IPS-15b (cell line): ENCODE data around the gene GPX4.

Experiments
- H3K27me3 ChIP-seq: one replicate; pipeline ENCODE4 v1.6.1; 2013; ENCODE audit warnings: low read length; ENCODE audit not compliant: control insufficient read depth, insufficient read depth
- H3K36me3 ChIP-seq: one replicate; pipeline ENCODE4 v1.6.1; 2013; ENCODE audit warnings: low read length; ENCODE audit not compliant: control insufficient read depth, insufficient read depth
- H3K4me1 ChIP-seq: one replicate; pipeline ENCODE4 v1.6.1; 2013; ENCODE audit warnings: mild to moderate bottlenecking, low read length; ENCODE audit not compliant: control insufficient read depth, insufficient read depth
- H3K4me3 ChIP-seq: one replicate; pipeline ENCODE4 v1.5.1; 2013; ENCODE audit warnings: low read depth, low read length
- H3K9ac ChIP-seq: one replicate; pipeline ENCODE4 v1.6.1; 2013; ENCODE audit warnings: low read depth, mild to moderate bottlenecking, low read length
- H3K9me3 ChIP-seq: one replicate; pipeline ENCODE4 v1.6.1; 2013; ENCODE audit warnings: mild to moderate bottlenecking, low read length; ENCODE audit not compliant: control insufficient read depth, insufficient read depth

The GPX4 gene

DNA sequence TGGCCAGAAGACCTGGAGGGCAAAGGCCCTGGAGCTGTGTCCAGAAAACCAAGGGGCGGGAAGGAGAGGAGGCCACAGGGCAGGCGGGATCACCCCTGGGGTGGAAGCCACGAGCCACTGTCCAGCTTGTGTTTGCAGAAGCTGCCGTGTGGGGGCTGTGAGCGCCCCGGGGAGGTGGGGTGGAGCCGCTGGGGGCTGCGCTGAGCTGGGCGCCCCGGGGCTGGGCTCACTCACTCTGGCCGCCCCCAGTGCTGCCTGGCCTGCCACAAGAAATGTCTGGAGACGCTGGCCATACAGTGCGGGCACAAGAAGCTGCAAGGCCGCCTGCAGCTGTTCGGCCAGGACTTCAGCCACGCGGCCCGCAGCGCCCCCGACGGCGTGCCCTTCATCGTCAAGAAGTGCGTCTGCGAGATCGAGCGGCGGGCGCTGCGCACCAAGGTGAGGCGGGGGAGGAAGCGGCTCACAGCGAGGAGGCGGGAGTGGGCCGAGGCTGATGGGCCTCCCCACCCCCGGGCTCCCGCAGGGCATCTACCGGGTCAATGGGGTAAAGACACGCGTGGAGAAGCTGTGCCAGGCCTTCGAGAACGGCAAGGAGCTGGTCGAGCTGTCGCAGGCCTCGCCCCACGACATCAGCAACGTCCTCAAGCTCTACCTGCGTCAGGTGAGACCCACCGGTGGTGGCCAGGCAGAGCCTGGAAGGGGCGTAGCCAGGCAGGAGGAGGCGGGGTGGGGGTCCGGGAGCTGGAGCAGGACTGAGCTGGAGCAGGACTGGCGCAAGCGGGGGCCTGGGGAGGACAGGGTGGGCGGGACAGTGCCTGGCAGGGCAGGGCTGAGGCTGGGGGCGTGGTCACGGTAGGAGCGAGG lies 22.3 kb upstream of the GPX4 start:
- Histone ChIP-seq H3K9me3 (no peaks in the 10 kb centered on the region), H3K27me3 (no peaks in the 10 kb centered on the region), H3K4me3 (peak overlapping the region; percentile 32), H3K36me3 (peaks cover 50% of the 10 kb centered on the region), H3K4me1 (no peaks in the 10 kb centered on the region), H3K9ac (no peak overlapping the region)

DNA sequence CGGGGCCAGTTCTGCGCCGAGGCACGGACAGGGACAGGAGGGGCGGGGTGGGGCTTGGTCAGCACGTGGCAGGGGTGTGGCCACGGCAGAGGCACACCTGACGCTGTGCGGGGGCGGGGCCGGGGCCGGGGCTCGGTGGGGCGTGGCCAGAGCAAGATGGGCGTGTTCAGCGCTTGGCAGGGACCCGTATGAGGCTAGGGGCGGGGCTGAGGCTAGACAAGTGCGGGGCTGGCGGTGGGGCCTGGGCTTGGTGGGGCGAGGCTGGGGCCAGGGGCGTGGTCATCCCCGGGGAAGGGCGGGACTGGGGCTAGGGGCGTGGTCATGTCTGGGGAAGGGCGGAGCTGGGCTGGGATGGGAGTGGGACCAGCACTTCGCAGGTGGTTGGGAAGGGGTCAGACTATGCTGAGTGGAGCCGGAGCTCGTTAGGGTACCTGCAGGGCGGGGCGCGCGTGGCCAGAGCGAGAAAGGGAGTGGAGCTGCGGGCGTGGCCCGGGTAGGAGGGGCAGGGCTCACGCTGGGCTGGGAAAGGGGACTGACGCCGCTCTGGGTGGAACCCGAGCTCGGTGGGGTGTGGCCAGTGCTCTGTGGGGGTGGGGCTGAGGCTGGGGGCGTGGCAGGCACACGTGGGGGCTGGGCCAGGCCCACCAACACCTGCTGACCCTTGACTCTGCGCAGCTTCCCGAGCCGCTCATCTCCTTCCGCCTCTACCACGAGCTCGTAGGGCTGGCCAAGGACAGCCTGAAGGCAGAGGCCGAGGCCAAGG lies 21.4 kb upstream of the GPX4 start:
- Histone ChIP-seq H3K36me3 (peaks cover 56% of the 10 kb centered on the region), H3K4me3 (peak overlapping the region; percentile 55), H3K4me1 (no peaks in the 10 kb centered on the region), H3K9me3 (no peaks in the 10 kb centered on the region), H3K27me3 (no peaks in the 10 kb centered on the region), H3K9ac (peak overlapping the region; percentile 47)

DNA sequence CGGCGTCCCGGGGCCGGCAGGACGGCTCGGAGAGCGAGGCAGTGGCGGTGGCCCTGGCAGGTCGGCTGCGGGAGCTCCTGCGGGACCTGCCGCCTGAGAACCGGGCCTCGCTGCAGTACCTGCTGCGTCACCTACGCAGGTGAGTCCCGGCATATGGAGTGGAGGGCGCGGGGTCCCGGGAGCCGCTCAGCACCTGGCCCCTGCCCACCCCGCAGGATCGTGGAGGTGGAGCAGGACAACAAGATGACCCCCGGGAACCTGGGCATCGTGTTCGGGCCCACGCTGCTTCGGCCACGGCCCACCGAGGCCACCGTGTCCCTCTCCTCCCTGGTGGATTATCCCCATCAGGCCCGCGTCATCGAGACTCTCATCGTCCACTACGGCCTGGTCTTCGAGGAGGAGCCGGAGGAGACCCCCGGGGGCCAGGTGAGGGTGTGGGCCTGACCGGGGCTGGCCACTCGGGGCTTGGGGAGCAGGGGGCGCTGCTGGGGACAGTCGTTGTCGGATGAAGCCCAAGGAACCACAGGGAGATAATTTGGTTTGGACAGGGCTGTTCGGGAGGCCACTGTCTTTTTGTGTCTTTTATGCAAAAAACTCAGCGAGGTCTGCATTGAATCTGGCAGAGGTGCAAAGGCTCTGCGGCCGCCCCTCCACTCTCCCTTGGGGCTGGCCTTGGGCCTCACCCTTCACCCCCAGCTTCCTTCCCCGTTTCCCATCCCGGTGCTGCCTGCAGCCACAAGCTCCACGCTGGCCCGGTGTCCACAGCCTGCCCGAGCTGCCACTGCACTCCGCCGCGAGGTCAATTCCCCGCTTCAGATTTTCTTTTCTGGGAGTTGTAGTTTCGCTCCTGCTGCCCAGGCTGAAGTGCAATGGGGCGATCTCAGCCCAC lies 20.6 kb upstream of the GPX4 start:
- Histone ChIP-seq H3K4me1 (no peaks in the 10 kb centered on the region), H3K9me3 (no peaks in the 10 kb centered on the region), H3K27me3 (no peaks in the 10 kb centered on the region), H3K4me3 (peak overlapping the region; percentile 43), H3K36me3 (peaks cover 61% of the 10 kb centered on the region), H3K9ac (peak overlapping the region; percentile 47)

DNA sequence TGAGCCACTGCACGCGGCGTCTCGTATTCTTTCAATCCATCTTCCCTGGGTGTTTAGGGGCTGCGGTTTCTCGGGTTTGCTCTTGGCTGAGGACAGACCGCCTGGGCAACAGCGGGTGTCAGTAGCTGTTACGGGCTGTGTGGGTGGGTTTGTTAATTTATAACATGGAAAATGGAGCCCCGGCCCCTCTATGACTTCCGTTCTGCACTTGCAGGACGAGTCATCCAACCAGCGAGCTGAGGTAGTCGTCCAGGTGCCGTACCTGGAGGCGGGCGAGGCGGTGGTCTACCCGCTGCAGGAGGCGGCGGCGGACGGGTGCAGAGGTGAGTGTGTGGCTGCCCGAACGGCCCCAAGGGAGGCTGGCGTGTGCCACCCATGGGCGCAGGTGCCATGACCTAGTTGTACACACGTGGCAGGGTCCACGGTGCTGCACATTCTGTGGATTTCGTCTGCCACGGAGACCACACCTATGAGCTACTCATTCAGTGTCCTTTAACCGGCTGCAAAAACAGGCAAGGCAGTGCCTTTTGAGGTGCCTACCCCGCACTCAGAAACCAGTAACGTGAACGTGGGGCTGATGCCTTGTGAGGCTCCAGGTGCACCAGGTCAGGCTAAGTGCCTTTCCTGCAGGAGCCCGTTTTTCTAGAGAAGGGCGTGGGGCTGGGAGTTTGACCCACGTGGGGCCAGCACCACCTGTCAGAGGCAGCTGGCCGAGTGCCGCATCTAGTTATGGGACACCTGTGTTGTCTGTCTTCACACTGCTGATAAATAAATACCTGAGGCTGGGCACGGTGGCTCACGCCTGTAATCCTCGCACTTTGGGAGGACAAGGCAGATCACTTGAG lies 19.5 kb upstream of the GPX4 start:
- H3K27me3 ChIP-seq: no peaks in the 10 kb centered on the region
- no peaks in the 10 kb centered on the region for H3K4me1 ChIP-seq
- H3K9me3 ChIP-seq: no peaks in the 10 kb centered on the region
- no peak overlapping the region for H3K9ac ChIP-seq
- no peak overlapping the region for H3K4me3 ChIP-seq
- peaks cover 71% of the 10 kb centered on the region for H3K36me3 ChIP-seq

DNA sequence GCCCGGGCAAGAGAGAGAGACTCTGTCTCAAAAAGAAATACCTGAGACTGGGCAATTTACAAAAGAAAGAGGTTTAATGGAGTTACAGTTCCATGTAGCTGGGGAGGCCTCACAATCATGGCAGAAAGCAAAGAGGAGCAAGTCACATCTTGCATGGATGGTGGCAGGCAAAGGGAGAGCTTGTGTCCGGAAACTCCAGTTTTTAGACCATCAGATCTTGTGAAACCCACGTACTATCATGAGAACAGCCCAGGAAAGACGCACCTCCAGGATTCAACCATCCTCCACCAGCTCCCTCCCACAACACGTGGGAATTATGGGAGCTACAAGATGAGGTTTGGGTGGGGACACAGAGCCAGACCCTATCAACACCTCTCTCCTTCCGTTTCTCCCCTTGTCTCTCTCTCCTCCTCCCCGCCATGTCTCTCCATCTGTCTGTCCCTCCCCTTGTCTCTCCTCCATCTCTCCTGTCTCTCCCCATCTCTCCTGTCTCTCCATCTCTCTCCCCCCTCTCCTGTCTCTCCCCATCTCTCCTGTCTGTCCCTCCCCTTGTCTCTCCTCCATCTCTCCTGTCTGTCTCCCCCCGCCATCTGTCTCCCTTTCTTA lies 18.6 kb upstream of the GPX4 start:
- H3K4me1 ChIP-seq: no peaks in the 10 kb centered on the region

DNA sequence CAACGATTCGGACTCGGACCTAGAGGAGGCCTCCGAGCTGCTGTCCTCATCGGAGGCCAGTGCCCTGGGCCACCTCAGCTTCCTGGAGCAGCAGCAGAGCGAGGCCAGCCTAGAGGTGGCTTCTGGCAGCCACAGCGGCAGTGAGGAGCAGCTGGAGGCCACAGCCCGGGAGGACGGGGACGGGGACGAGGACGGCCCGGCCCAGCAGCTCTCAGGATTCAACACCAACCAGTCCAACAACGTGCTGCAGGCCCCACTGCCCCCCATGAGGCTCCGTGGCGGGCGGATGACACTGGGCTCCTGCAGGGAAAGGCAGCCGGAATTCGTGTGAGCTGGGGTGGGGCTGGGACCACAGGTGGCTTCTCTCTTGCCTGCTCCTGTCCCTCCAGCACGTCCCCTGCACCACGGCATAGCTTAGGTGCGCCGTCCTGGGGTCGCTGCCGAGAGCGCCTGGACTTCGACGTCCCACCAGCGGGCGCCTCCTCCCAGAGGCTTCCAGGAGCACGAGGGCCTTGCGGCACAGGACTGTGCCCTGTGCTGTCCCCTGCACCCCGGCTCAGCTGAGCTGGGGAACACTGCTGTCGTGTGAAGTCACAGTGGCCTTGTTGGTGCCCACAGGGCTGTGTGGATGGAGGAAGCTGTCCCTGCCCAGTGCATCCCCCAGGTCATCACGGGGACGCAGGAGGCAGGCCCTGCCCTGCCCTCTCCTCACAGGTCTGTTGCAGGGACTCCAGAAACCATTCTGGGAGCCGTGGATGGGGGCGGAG lies 17.9 kb upstream of the GPX4 start:
- Histone ChIP-seq H3K36me3 (peaks cover 67% of the 10 kb centered on the region), H3K9ac (no peak overlapping the region)

More for the DNA sequence above, 18.6 kb upstream of the GPX4 start:
- Histone ChIP-seq H3K36me3 (peaks cover 70% of the 10 kb centered on the region), H3K4me3 (no peak overlapping the region), H3K9me3 (no peaks in the 10 kb centered on the region), H3K9ac (no peak overlapping the region), H3K27me3 (no peaks in the 10 kb centered on the region)

DNA sequence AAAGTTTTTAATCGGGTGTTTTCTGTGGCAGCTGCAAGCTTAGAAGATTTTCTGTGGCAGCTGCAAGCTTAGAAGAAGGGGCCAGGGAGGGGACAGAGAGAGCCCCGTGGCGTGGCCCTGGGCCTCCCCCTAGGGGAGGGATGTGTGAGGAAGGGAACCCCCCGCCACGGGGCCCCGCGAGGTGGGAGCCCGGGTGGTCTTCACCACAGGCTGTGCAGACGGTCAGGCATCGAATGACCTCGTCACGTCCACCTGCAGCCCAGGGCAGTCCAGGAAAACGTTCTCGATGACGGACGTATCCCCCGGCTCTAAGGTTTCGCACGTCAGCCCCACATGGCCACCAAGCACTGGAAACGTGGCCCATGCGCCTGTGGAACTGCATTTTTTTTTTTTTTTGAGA lies 17.2 kb upstream of the GPX4 start:
- Histone ChIP-seq H3K4me1 (no peaks in the 10 kb centered on the region), H3K27me3 (no peaks in the 10 kb centered on the region), H3K36me3 (peaks cover 69% of the 10 kb centered on the region), H3K9me3 (no peaks in the 10 kb centered on the region), H3K4me3 (no peak overlapping the region), H3K9ac (no peak overlapping the region)

More for the DNA sequence above, 17.9 kb upstream of the GPX4 start:
- Histone ChIP-seq H3K9me3 (no peaks in the 10 kb centered on the region), H3K4me1 (no peaks in the 10 kb centered on the region), H3K27me3 (no peaks in the 10 kb centered on the region), H3K4me3 (no peak overlapping the region)

DNA sequence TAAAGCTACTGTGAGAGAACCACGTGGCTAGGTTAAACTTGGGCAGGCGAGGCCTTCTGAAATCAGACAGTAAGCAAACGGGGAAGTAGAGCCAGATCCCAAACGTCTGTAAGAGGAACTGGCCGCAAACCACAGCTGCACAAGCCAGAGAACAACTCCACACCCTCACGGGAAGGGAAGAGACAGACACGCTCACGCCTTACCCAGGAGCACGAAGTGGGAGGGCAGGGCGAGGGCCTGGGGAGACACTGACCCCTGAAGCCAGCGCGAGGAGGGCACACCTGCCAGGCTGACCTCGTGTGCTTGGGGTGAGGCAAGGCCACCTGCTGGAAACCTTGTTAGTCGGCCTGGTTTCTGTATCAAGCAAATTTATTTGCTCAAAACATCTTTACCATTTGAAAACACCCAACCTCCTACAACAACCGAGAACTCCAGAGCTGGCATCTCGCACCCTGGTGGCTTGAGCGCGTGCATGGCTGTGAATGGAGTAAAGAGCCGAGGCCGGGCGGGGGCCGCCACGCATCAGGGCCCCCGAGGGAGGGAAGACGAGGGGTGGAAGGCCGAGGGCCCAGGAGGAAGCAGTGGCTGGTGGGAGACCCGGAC lies 15.9 kb upstream of the GPX4 start:
- Histone ChIP-seq H3K9me3 (no peaks in the 10 kb centered on the region), H3K36me3 (peaks cover 74% of the 10 kb centered on the region), H3K27me3 (no peaks in the 10 kb centered on the region), H3K9ac (no peak overlapping the region), H3K4me1 (no peaks in the 10 kb centered on the region), H3K4me3 (no peak overlapping the region)

DNA sequence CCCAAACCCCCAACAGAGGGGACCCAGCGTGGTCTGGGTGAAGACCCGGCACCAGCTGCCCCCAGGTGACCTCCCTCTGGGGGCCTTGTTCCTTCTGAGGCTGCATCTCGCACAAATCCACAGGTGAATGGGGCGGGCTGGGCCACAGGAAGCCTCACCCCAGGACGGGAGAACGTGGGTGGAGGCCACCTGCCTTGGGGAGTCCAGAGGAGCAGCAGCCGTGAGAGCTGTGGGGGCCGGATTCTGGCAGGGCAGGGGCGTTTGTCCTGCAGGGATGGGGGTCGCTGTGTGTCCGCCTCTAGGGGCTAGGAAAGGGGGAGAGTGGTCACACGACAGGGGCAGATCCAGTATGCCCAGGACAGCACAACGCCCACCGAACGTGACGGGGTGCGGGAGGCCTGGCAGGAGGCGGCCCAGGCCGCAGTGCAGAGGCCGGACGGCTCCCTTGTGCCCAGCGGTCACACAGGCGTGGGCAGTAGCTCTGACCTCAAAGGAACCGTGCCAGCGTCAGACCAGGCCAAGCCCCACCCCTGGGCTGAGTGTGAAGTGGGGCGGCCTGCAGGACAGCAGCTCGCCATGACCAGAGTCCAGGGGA lies 15.3 kb upstream of the GPX4 start:
- H3K9ac ChIP-seq: no peak overlapping the region
- H3K9me3 ChIP-seq: no peaks in the 10 kb centered on the region
- no peaks in the 10 kb centered on the region for H3K27me3 ChIP-seq
- H3K4me1 ChIP-seq: no peaks in the 10 kb centered on the region
- no peak overlapping the region for H3K4me3 ChIP-seq
- H3K36me3 ChIP-seq: peaks cover 68% of the 10 kb centered on the region
